HT-29 (cell line): Measurements from ENCODE around the gene XKR3. TPM values are rescaled to one million over a fixed set of nuclear protein-coding genes. Genes with fewer than 3 reads are reported as not detected.
"Not testable (repeated sequence)": the region's sequence is repeated elsewhere in the genome, so short reads cannot be mapped to it uniquely, and the experiment has no call there.

Experiments used
- DNase-seq: peaks from one replicate; pipeline ENCODE4 v3.0.0-alpha.2; 2015; ENCODE audit warnings: low spot score
- small RNA-seq: library from RNA; depleted of rRNA; stranded (forward); fragments of <200 nt; gene quantifications from one replicate; pipeline ENCODE3, GENCODE V24; 2014
- total RNA-seq: library from RNA; depleted of rRNA; stranded (reverse); fragments of >200 nt; shearing (Covaris generic); gene quantifications from 2 replicates; pipeline ENCODE4 v1.2.3, GENCODE V29; 2014; rRNA removed

Gene XKR3
- total RNA-seq, 1 experiment from 2014 or later: not detected

- DNase-seq: not testable (repeated sequence)
Measured at GRCh38 chr22:16748160-16748929, 76.9 kb downstream of the XKR3 start.

GRCh38 chr22:16747266-16748159, 77.7 kb downstream of the XKR3 start:
- not testable (repeated sequence) for DNase-seq

DNA sequence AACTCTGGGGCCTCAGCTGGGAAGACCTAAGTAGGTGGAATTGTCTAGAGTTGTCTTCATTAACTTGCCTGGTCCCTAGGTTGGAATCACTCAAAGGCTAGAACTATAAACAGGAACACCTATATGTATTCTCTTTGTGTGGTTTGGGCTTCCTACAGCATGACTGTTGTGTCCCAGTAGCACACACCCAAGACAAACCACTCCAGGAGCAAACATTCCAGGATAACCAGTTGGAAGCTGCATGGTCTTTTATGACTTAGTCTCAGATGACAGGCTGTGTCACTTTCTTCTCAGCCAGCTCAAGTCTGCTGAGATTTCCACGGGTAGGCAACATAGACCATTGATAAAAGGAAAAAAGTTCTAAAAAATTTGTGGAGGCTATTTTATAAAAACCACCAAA, 90.9 kb downstream of the XKR3 start:
- not testable (repeated sequence) for DNase-seq

Small RNA genes lying within 50 kb of the gene (small RNA-seq; reads per million reads assigned to genes)
- gene GPM6BP3: not detected

Other genes starting within 250 kb of the XKR3 start
- not detected in 2 replicates for gene CCT8L2, start 232.6 kb downstream of the XKR3 start, total RNA-seq
- gene GAB4, start 182.8 kb upstream of the XKR3 start, total RNA-seq: not detected in 2 replicates